ENCODE measurements around the gene TOP3A. TPM values are rescaled to one million over a fixed set of nuclear protein-coding genes. Genes with fewer than 3 reads are reported as not detected.
"Not testable (repeated sequence)": the region's sequence is repeated elsewhere in the genome, so short reads cannot be mapped to it uniquely, and the experiment has no call there.

Gene TOP3A
- total and polyA plus RNA-seq, 5 donors from 2014 or later: 17.0 to 50.4 (median 19.5) TPM

- ATAC-seq (ENCODE audit: low read depth in 2 of 2) (peak; percentile 8), DNase-seq (peak in 2 of 3 donors; percentile 26 to 68)
- Mint-ChIP-seq H3K27me3 (no peaks in the 10 kb centered on the region), H3K9me3 (no peaks in the 10 kb centered on the region), H3K4me3 (peak overlapping the region; percentile 94 to 98 (median 96)), H3K4me1 (peaks cover 0 to 89% (median 49%) of the 10 kb centered on the region in 4 donors), H3K27ac (peak overlapping the region; percentile 98 to 99 (median 98)), H3K36me3 (peaks cover 18% of the 10 kb centered on the region)
- Histone ChIP-seq H3K27me3 (ENCODE audit: control insufficient read depth, insufficient read depth, low read length) (no peaks in the 10 kb centered on the region), H3K4me1 (ENCODE audit: control insufficient read depth, insufficient read depth, low read length, poor library complexity, severe bottlenecking) (peaks cover 74% of the 10 kb centered on the region), H3K9me3 (ENCODE audit: control insufficient read depth in 2 of 2, low read length in 2 of 2) (no peaks in the 10 kb centered on the region), H3K36me3 (ENCODE audit: control insufficient read depth, insufficient read depth, low read length) (peaks cover 19% of the 10 kb centered on the region), H3K4me3 (ENCODE audit: low read depth, low read length) (peak overlapping the region; percentile 84), H3K27ac (ENCODE audit: insufficient read depth, low read length, poor library complexity, severe bottlenecking) (peak overlapping the region; percentile 96)
These were observed 748 bp upstream of the TOP3A start for GRCh38 chr17:18315562-18315922.

- H3K4me3 Mint-ChIP-seq: peak overlapping the region; percentile 94 to 98 (median 96)
- Histone ChIP-seq H3K27ac (ENCODE audit: insufficient read depth, low read length, poor library complexity, severe bottlenecking) (peak overlapping the region; percentile 96), H3K27me3 (ENCODE audit: control insufficient read depth, insufficient read depth, low read length) (no peaks in the 10 kb centered on the region), H3K4me1 (ENCODE audit: control insufficient read depth, insufficient read depth, low read length, poor library complexity, severe bottlenecking) (peaks cover 61% of the 10 kb centered on the region), H3K36me3 (ENCODE audit: control insufficient read depth, insufficient read depth, low read length) (peaks cover 14% of the 10 kb centered on the region), H3K4me3 (ENCODE audit: low read depth, low read length) (peak overlapping the region; percentile 86), H3K9me3 (ENCODE audit: control insufficient read depth in 2 of 2, low read length in 2 of 2) (no peaks in the 10 kb centered on the region)
- peaks cover 0 to 82% (median 45%) of the 10 kb centered on the region in 4 donors for H3K4me1 Mint-ChIP-seq
- no peak for DNase-seq
- no peaks in the 10 kb centered on the region for H3K27me3 Mint-ChIP-seq
- ATAC-seq (ENCODE audit: low read depth in 2 of 2): no peak
- H3K27ac Mint-ChIP-seq: peak overlapping the region; percentile 98 to 99 (median 98)
- no peaks in the 10 kb centered on the region for H3K9me3 Mint-ChIP-seq
- peaks cover 9% of the 10 kb centered on the region for H3K36me3 Mint-ChIP-seq
These were observed 599 bp downstream of the TOP3A start for GRCh38 chr17:18314059-18314730.

GRCh38 chr17:18309202-18309601, 5.6 kb downstream of the TOP3A start:
- Mint-ChIP-seq H3K4me3 (no peak overlapping the region), H3K9me3 (no peaks in the 10 kb centered on the region), H3K27me3 (no peaks in the 10 kb centered on the region), H3K4me1 (peaks cover 6 to 38% (median 21%) of the 10 kb centered on the region in 4 donors), H3K27ac (no peak overlapping the region), H3K36me3 (peaks cover 18% of the 10 kb centered on the region)
- no peak overlapping the region for H3K4me3 ChIP-seq (ENCODE audit: low read depth, low read length)
- DNase-seq: no peak
- H3K36me3 ChIP-seq (ENCODE audit: control insufficient read depth, insufficient read depth, low read length): peaks cover 42% of the 10 kb centered on the region
- H3K4me1 ChIP-seq (ENCODE audit: control insufficient read depth, insufficient read depth, low read length, poor library complexity, severe bottlenecking): peaks cover 20% of the 10 kb centered on the region
- H3K9me3 ChIP-seq (ENCODE audit: control insufficient read depth in 2 of 2, low read length in 2 of 2): no peaks in the 10 kb centered on the region
- ATAC-seq (ENCODE audit: low read depth in 2 of 2): no peak
- H3K27me3 ChIP-seq (ENCODE audit: control insufficient read depth, insufficient read depth, low read length): no peaks in the 10 kb centered on the region
- H3K27ac ChIP-seq (ENCODE audit: insufficient read depth, low read length, poor library complexity, severe bottlenecking): no peak overlapping the region

- H3K4me3 ChIP-seq (ENCODE audit: low read depth, low read length); H3K4me1 ChIP-seq (ENCODE audit: control insufficient read depth, insufficient read depth, low read length, poor library complexity, severe bottlenecking); H3K4me3 Mint-ChIP-seq; H3K9me3 Mint-ChIP-seq; H3K27me3 Mint-ChIP-seq; DNase-seq; H3K27ac ChIP-seq (ENCODE audit: insufficient read depth, low read length, poor library complexity, severe bottlenecking); H3K27ac Mint-ChIP-seq; H3K4me1 Mint-ChIP-seq; H3K27me3 ChIP-seq (ENCODE audit: control insufficient read depth, insufficient read depth, low read length); ATAC-seq (ENCODE audit: low read depth in 2 of 2); H3K9me3 ChIP-seq (ENCODE audit: control insufficient read depth in 2 of 2, low read length in 2 of 2): not testable (repeated sequence)
- H3K36me3 Mint-ChIP-seq: peaks cover 43% of the 10 kb centered on the region
- peaks cover 75% of the 10 kb centered on the region for H3K36me3 ChIP-seq (ENCODE audit: control insufficient read depth, insufficient read depth, low read length)
These were observed 11.6 kb downstream of the TOP3A start for GRCh38 chr17:18303206-18303605.

- H3K36me3 Mint-ChIP-seq: peaks cover 36% of the 10 kb centered on the region
These were observed 13.9 kb downstream of the TOP3A start for GRCh38 chr17:18300725-18301480.

GRCh38 chr17:18298061-18298460, 16.7 kb downstream of the TOP3A start:
- H3K27ac Mint-ChIP-seq: not testable (repeated sequence)

More at GRCh38 chr17:18300725-18301480, 13.9 kb downstream of the TOP3A start:
- Mint-ChIP-seq H3K9me3 (no peaks in the 10 kb centered on the region), H3K4me3 (no peak overlapping the region), H3K27me3 (no peaks in the 10 kb centered on the region), H3K27ac (peak overlapping the region in 1 of 3 donors; percentile 40), H3K4me1 (no peaks in the 10 kb centered on the region)
- ATAC-seq (ENCODE audit: low read depth in 2 of 2) (no peak), DNase-seq (no peak)
- Histone ChIP-seq H3K27me3 (ENCODE audit: control insufficient read depth, insufficient read depth, low read length) (no peaks in the 10 kb centered on the region), H3K4me3 (ENCODE audit: low read depth, low read length) (no peak overlapping the region), H3K4me1 (ENCODE audit: control insufficient read depth, insufficient read depth, low read length, poor library complexity, severe bottlenecking) (no peaks in the 10 kb centered on the region), H3K27ac (ENCODE audit: insufficient read depth, low read length, poor library complexity, severe bottlenecking) (no peak overlapping the region), H3K9me3 (ENCODE audit: control insufficient read depth in 2 of 2, low read length in 2 of 2) (no peaks in the 10 kb centered on the region), H3K36me3 (ENCODE audit: control insufficient read depth, insufficient read depth, low read length) (peaks cover 62% of the 10 kb centered on the region)

GRCh38 chr17:18291718-18292540, 22.9 kb downstream of the TOP3A start:
- DNase-seq (no peak), ATAC-seq (ENCODE audit: low read depth in 2 of 2) (no peak)
- Mint-ChIP-seq H3K27me3 (no peaks in the 10 kb centered on the region), H3K27ac (peak overlapping the region in 1 of 3 donors; percentile 5), H3K4me1 (peaks cover 0 to 2% (median 0%) of the 10 kb centered on the region in 4 donors), H3K9me3 (no peaks in the 10 kb centered on the region), H3K4me3 (no peak overlapping the region), H3K36me3 (peaks cover 22% of the 10 kb centered on the region)
- H3K27me3 ChIP-seq (ENCODE audit: control insufficient read depth, insufficient read depth, low read length): no peaks in the 10 kb centered on the region
- peaks cover 55% of the 10 kb centered on the region for H3K36me3 ChIP-seq (ENCODE audit: control insufficient read depth, insufficient read depth, low read length)
- no peaks in the 10 kb centered on the region for H3K4me1 ChIP-seq (ENCODE audit: control insufficient read depth, insufficient read depth, low read length, poor library complexity, severe bottlenecking)
- H3K9me3 ChIP-seq (ENCODE audit: control insufficient read depth in 2 of 2, low read length in 2 of 2): no peaks in the 10 kb centered on the region
- H3K4me3 ChIP-seq (ENCODE audit: low read depth, low read length): no peak overlapping the region
- H3K27ac ChIP-seq (ENCODE audit: insufficient read depth, low read length, poor library complexity, severe bottlenecking): no peak overlapping the region

More at GRCh38 chr17:18298061-18298460, 16.7 kb downstream of the TOP3A start:
- not testable (repeated sequence) for ATAC-seq (ENCODE audit: low read depth in 2 of 2); H3K27me3 ChIP-seq (ENCODE audit: control insufficient read depth, insufficient read depth, low read length); H3K9me3 ChIP-seq (ENCODE audit: control insufficient read depth in 2 of 2, low read length in 2 of 2); H3K4me1 Mint-ChIP-seq; H3K4me3 Mint-ChIP-seq; DNase-seq; H3K9me3 Mint-ChIP-seq; H3K4me3 ChIP-seq (ENCODE audit: low read depth, low read length); H3K4me1 ChIP-seq (ENCODE audit: control insufficient read depth, insufficient read depth, low read length, poor library complexity, severe bottlenecking); H3K27me3 Mint-ChIP-seq; H3K27ac ChIP-seq (ENCODE audit: insufficient read depth, low read length, poor library complexity, severe bottlenecking)
- H3K36me3 ChIP-seq (ENCODE audit: control insufficient read depth, insufficient read depth, low read length): peaks cover 47% of the 10 kb centered on the region
- peaks cover 31% of the 10 kb centered on the region for H3K36me3 Mint-ChIP-seq

Data from CD4-positive, CD25-positive, alpha-beta regulatory T cell (primary cell).